HG03575 (cell line): ENCODE results near the gene EBF4.

Source experiments
- ATAC-seq: cut with Tn5 transposase; IDR thresholded peaks from one replicate; pipeline ENCODE4 v1.9.1; 2021; ENCODE audit not compliant: unreplicated experiment, insufficient number of reproducible peaks, low FRiP score; ENCODE audit errors: extremely low read depth

Gene EBF4

DNA sequence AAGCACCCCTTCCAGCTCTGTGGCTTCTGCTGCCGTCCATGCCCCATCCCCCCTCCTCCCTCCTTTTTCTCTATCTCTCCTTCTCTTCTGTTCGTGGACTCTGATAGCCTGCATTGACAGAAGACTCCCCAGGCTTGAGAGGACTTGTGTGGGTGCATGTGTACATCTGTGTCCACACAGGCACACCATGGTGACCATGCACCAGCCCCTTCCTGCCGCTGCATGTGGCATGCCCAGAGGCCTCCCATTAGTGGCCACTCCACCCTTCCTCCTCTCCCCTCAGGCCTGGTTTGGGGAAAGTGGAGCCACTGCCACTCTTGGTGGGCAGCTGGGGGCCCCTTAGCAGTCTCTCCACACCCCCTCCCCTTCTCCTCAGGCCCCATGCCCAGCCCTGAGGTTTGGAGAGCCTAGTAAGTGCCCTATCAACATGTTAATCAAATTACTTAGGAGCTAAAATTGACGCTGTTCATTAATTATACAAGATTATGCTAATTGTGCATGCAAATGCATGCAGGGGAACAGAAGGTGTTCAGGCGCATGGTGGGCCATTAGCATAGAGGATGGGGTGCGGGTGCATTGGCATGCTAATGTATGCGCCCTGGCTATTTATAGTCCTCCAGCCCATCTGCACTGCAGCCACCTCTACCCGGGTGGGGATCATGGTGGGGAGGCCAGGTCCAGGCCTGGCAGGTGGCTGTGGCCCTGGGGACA, 45.9 kb downstream of the EBF4 start:
- no peak for ATAC-seq

DNA sequence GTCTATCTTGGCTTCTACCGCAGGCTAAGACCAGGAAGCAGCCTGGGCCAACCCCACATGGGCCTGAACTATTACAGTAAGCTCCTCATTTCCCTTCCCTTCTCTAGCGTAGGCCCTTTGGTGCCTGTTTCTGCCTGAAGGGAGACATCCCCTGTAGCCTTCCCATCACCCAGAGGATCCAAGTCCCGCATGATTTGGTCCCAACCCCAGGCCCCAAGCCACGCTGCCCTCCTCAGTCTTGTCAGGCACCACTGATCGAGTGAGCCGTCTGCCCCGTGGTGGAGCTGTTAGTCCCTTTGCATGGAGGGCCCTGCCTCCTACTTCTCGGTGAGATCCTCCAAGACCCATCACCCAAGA, 46.4 kb downstream of the EBF4 start:
- no peak for ATAC-seq

DNA sequence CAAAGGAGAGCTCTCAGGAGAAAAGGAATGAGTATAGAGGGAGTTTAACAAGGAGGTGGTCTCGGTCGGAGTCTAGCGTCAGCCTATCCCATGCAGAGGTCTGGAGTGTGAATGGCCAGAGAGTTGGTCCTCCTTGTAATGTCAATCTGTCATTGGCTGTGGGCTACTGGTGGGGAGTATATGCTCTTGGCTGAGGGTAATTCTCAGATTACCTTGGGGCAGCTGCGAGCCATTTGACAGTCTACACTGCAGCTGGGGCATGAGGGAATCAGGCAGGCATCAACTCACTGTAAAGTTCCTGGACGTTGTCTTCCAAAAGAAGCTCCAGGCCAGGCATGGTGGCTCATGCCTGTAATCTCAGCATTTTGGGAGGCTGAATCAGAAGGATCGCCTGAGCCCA, 48.1 kb downstream of the EBF4 start:
- ATAC-seq = no peak

GRCh38 chr20:2741463-2741862, 48.9 kb downstream of the EBF4 start:
- no peak for ATAC-seq

DNA sequence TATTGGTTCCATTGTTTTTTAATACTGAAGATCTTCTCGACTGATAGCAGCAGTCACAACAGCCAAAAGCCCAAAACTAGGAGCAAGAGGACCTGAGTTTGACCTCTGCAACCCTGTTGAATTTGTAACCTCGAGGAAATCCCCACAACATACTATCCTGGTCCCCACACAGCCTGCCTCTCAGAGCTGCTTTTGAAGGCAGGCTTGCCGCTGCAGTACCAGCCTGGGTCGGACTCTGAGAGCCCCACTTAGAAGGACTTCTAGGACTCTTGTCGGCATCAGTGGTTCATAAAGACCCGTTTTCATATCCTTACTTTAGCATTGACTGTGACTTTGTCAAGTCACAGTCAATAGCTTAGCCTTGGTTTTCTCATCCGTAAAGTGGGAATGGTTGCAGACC, 49.3 kb downstream of the EBF4 start:
- no peak for ATAC-seq

- no peak for ATAC-seq
Measured at GRCh38 chr20:2742431-2742830, 49.9 kb downstream of the EBF4 start.

- no peak for ATAC-seq
Measured at GRCh38 chr20:2742934-2743559, 50.5 kb downstream of the EBF4 start.

GRCh38 chr20:2745060-2745910, 52.7 kb downstream of the EBF4 start:
- ATAC-seq = no peak

GRCh38 chr20:2745936-2746635, 53.5 kb downstream of the EBF4 start:
- no peak for ATAC-seq

DNA sequence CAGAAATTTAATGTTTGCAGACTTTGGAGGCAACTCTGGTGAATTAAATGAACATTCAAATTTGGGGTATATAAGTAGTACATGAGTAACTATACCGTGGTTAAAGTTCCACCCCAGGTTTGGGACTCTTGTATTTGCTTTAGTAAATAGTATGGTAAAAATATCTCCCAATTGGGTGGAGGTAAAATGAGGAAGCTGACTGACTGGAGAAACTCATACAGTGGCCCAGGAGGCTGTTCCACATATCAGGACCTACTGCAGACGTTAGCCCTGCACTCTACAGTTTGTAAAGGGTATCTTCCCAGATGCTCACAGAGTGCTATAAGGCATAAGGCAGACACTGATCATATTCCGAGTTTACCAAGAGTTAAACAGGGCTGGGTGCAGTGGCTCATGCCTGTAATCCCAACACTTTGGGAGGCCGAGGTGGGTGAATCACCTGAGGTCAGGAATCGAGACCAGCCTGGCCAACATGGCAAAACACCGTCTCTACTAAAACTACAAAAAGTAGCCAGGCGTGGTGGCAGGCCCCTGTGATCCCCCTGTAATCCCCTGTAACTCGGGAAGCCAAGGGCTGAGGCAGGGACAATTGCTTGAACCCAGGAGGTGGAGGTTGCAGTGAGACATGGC, 54.2 kb downstream of the EBF4 start:
- ATAC-seq = no peak

- ATAC-seq = no peak
Measured at GRCh38 chr20:2747676-2748235, 55.2 kb downstream of the EBF4 start.

GRCh38 chr20:2748551-2749342, 56.2 kb downstream of the EBF4 start:
- ATAC-seq = no peak

GRCh38 chr20:2749343-2749950, 56.9 kb downstream of the EBF4 start:
- no peak for ATAC-seq

DNA sequence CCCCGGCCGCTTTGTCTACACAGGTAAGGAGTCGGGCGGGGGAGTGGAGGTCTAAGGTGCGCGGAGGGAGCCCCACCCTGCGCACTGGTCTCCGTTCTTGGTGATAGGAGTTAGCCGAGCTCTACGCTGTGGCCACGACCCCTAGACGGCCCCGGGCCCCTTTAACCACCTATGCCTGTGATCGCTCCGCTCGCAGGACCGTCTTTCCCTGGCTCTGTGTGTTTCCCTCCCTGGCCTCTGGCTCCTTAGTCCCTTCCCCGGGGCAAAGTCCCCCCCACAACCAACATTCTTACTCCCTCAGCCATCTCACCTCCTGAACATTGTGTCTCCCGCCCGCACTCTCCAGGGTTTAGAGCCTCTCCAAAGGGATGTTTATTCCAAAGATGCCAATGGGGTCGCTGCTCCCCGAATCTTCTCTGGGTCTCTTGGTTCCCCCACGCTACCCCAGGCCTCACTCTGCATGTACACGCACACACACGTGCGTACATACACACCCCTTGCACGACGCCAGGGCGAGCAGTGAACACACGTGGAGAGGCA, 57.4 kb downstream of the EBF4 start:
- ATAC-seq = no peak

- no peak for ATAC-seq
Measured at GRCh38 chr20:2750491-2751251, 58.1 kb downstream of the EBF4 start.

DNA sequence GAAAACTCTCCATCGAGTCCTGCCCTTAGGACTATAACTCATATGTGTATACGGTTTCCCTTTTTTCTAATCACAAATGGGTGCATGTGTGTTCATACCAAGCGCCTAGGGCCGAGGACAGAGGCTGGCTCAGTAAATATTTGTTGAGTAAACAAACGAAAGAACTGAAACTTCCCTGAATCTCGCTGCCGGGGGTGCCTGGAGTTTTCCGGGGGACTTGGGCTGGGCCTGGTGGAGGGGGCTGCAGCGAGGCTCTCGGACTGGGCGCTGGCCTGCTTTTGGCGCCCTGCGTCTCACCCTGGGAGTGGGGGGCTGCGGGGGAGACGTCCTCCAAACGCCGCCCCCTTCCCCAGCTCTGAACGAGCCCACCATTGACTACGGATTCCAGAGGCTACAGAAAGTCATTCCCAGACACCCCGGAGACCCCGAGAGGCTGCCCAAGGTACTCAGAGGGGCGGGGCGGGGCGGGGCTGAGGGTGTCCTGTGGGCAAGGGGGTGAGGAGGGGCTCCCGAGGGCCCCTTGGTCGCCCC, 58.8 kb downstream of the EBF4 start:
- ATAC-seq = no peak
